K562 (cell line): Measurements from ENCODE around the gene RORC. TPM values are rescaled to one million over a fixed set of nuclear protein-coding genes. Genes with fewer than 3 reads are reported as not detected.

Experiments used
- ATF1 ChIP-seq, 2 experiments: fragments of 450-650 bp in 1 of 2; IDR thresholded peaks; 2 replicates each; pipeline ENCODE4 v1.6.1; 2016; ENCODE audit warnings: missing compliant biosample characterization in 1 of 2, missing genetic modification characterization in 1 of 2
- CBX3 ChIP-seq, 2 experiments: IDR thresholded peaks; 1 replicate in 1 of 2; 2 replicates in 1 of 2; pipeline ENCODE4 v1.6.1; 2012; ENCODE audit warnings: inconsistent platforms in 2 of 2, low read length in 2 of 2, borderline replicate concordance in 1 of 2, control low read depth in 1 of 2
- CHAMP1 ChIP-seq: fragments of 450-650 bp; IDR thresholded peaks from 2 replicates; pipeline ENCODE4 v1.6.1; 2016; ENCODE audit warnings: mild to moderate bottlenecking
- COPS2 ChIP-seq: fragments of 450-650 bp; conservative IDR thresholded peaks from 2 replicates; pipeline ENCODE4 v1.6.1; 2016; ENCODE audit warnings: mild to moderate bottlenecking, moderate library complexity
- CUX1 ChIP-seq: fragments of 200-800 bp; sonication (Bioruptor generic); IDR thresholded peaks from 2 replicates; pipeline ENCODE4 v1.6.1; 2016; ENCODE audit warnings: missing genetic modification characterization, missing compliant biosample characterization
- FIP1L1 ChIP-seq: fragments of 200-400 bp; formaldehyde crosslinking; IDR thresholded peaks from 2 replicates; pipeline ENCODE4 v1.6.1; 2018; ENCODE audit warnings: mild to moderate bottlenecking, low read depth, low read length; ENCODE audit not compliant: poor library complexity, severe bottlenecking
- MCM3 ChIP-seq: fragments of 450-650 bp; IDR thresholded peaks from 2 replicates; pipeline ENCODE4 v1.6.1; 2016
- MEIS2 ChIP-seq: fragments of 450-650 bp; IDR thresholded peaks from 2 replicates; pipeline ENCODE4 v1.6.1; 2014; ENCODE audit warnings: mild to moderate bottlenecking; ENCODE audit not compliant: partially characterized antibody
- RCOR1 ChIP-seq, 2 experiments: IDR thresholded peaks; 2 replicates each; pipeline ENCODE4 v1.6.1; 2012; ENCODE audit warnings: low read depth in 2 of 2, low read length in 2 of 2, borderline replicate concordance in 1 of 2, improper control_type of control experiment in 1 of 2
- RFX7 ChIP-seq: fragments of 250-450 bp; sonication (Bioruptor Pico); IDR thresholded peaks from 2 replicates; pipeline ENCODE4 v1.5.1; 2021; ENCODE audit warnings: mild to moderate bottlenecking
- SP1 ChIP-seq: sonication (generic); formaldehyde crosslinking; IDR thresholded peaks from 2 replicates; pipeline ENCODE4 v1.8.1; 2022; ENCODE audit warnings: mild to moderate bottlenecking, missing genetic modification reagents
- SRSF9 ChIP-seq: fragments of 200-400 bp; formaldehyde crosslinking; IDR thresholded peaks from 2 replicates; pipeline ENCODE4 v1.6.1; 2017; ENCODE audit warnings: low read depth, low read length, borderline replicate concordance
- TAF9B ChIP-seq: fragments of 450-650 bp; IDR thresholded peaks from 2 replicates; pipeline ENCODE4 v1.6.1; 2018; ENCODE audit warnings: mild to moderate bottlenecking; ENCODE audit not compliant: partially characterized antibody
- TRIM24 ChIP-seq, 2 experiments: fragments of 450-650 bp; IDR thresholded peaks; 2 replicates each; pipeline ENCODE4 v1.6.1; 2016
- VEZF1 ChIP-seq: fragments of 200-800 bp; sonication (Bioruptor generic); IDR thresholded peaks from 2 replicates; pipeline ENCODE4 v1.6.1; 2017; ENCODE audit warnings: missing genetic modification characterization, missing compliant biosample characterization
- ZKSCAN1 ChIP-seq: fragments of 150-350 bp; IDR thresholded peaks from 2 replicates; pipeline ENCODE4 v1.6.1; 2016; ENCODE audit warnings: low read depth, low read length
- ZNF12 ChIP-seq: sonication (generic); formaldehyde crosslinking; IDR thresholded peaks from 2 replicates; pipeline ENCODE4 v1.4.0; 2020; ENCODE audit warnings: mild to moderate bottlenecking, missing genetic modification reagents
- ZNF766 ChIP-seq: fragments of 200-800 bp; sonication (Bioruptor generic); conservative IDR thresholded peaks from 2 replicates; pipeline ENCODE4 v1.6.1; 2016; ENCODE audit warnings: missing genetic modification characterization, missing compliant biosample characterization
- polyA plus RNA-seq, 8 experiments: library from polyadenylated mRNA; depleted of rRNA in 4 of 8; stranded (reverse) in 5 of 8; unstranded in 3 of 8; fragments of >200 nt; fragmentation: Nextera tagmentation in 2 of 8; fragmentation: Illumina TruSeq in 1 of 8; extraction: Ambion mirVana in 2 of 8; extraction: Trizol in 1 of 8; gene quantifications; 2 replicates each; pipeline versions ENCODE4 v1.2.1 to v1.2.3, GENCODE V29; 2011 to 2014; ENCODE audit warnings: inconsistent platforms in 1 of 8, missing spikeins in 1 of 8
- total RNA-seq, 7 experiments: library from RNA; depleted of rRNA in 6 of 7; stranded (reverse); fragments of >200 nt in 6 of 7; fragmentation: Illumina TruSeq in 2 of 7; extraction: Trizol in 2 of 7; gene quantifications; 2 replicates each; pipeline versions ENCODE4 v1.2.1 to v1.2.3, GENCODE V29; 2011 to 2021; ENCODE audit warnings: low replicate concordance in 1 of 7

RORC gene
- total and polyA plus RNA-seq, 9 of the 15 experiments (the other 6 are each of a cell fraction or from before 2014, with no cell fraction given): not detected

- peak; percentile 88; the same call in 1 of the 2 replicates for TF ChIP-seq CUX1 (CRISPR knock-in tag)
- no peak for TF ChIP-seq MCM3
- peak in 1 of 2 experiments; percentile 77; a peak in 2 of 4 replicates for TF ChIP-seq TRIM24 (IDR thresholded peaks at IDR 0.05)
- TF ChIP-seq CBX3 (IDR thresholded peaks at IDR 0.05; ENCODE audit: borderline replicate concordance in 1 of 2, low read length in 2 of 2): peak in 1 of 2 experiments; percentile 79; a peak in 1 of 3 replicates
- TF ChIP-seq SRSF9: no peak
- peak; percentile 36; the same call in 1 of the 2 replicates for TF ChIP-seq ZKSCAN1
- peak; percentile 74 for TF ChIP-seq VEZF1 (CRISPR knock-in tag)
- no peak for TF ChIP-seq CHAMP1
- TF ChIP-seq RCOR1 (IDR thresholded peaks at IDR 0.05; ENCODE audit: borderline replicate concordance in 1 of 2, low read depth in 2 of 2, low read length in 2 of 2): peak; percentile 87 to 100; a peak in 3 of 4 replicates
- peak; percentile 54; the same call in 1 of the 2 replicates for TF ChIP-seq ZNF766 (CRISPR knock-in tag)
- peak; percentile 85 for TF ChIP-seq SP1 (CRISPR knock-in tag)
- TF ChIP-seq FIP1L1: peak; percentile 57
- no peak for TF ChIP-seq ATF1 (CRISPR knock-in tag; IDR thresholded peaks at IDR 0.05)
- TF ChIP-seq ATF1 (tag; IDR thresholded peaks at IDR 0.05): peak; percentile 90
- no peak for TF ChIP-seq RFX7 (CRISPR knock-in tag)
- TF ChIP-seq COPS2: no peak
- TF ChIP-seq MEIS2: peak; percentile 21
- no peak for TF ChIP-seq TAF9B
- 0 out of 2 replicates have a peak, but pooled peaks have one; percentile 48 for TF ChIP-seq ZNF12 (CRISPR knock-in tag)
Measured at GRCh38 chr1:151790071-151790939, 41.3 kb downstream of the RORC start, which contains the start of gene TDRKH (continued).
